ENCODE results near the gene SPDYE6.
A peak's percentile ranks its signal among the peaks of the same experiment; 100 is the strongest.

Gene SPDYE6

GRCh38 chr7:102395873-102396709 lies 39.8 kb upstream of the SPDYE6 start, which contains the start of gene PRKRIP1:
PRKRIP1 (plus strand) TSS chr7:102396363; CDS start chr7:102396412, 49 bp downstream.
- DNase-seq (ENCODE audit: low read depth, low spot score) = peak; percentile 93
- TF ChIP-seq, protein P1, sequence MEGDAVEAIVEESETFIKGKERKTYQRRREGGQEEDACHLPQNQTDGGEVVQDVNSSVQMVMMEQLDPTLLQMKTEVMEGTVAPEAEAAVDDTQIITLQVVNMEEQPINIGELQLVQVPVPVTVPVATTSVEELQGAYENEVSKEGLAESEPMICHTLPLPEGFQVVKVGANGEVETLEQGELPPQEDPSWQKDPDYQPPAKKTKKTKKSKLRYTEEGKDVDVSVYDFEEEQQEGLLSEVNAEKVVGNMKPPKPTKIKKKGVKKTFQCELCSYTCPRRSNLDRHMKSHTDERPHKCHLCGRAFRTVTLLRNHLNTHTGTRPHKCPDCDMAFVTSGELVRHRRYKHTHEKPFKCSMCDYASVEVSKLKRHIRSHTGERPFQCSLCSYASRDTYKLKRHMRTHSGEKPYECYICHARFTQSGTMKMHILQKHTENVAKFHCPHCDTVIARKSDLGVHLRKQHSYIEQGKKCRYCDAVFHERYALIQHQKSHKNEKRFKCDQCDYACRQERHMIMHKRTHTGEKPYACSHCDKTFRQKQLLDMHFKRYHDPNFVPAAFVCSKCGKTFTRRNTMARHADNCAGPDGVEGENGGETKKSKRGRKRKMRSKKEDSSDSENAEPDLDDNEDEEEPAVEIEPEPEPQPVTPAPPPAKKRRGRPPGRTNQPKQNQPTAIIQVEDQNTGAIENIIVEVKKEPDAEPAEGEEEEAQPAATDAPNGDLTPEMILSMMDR (IDR thresholded peaks at IDR 0.05; ENCODE audit: low read depth, low read length) = no peak
- H3K4me3 ChIP-seq (ENCODE audit: low read depth, low read length) = peak within 1 kb of the TSS; percentile 98
- in situ Hi-C loops (cut with HindIII; ENCODE audit: low sequenced_read_pairs) = no loop called here

GRCh38 chr7:102395592-102395872 lies 39.3 kb upstream of the SPDYE6 start:
- TF ChIP-seq, protein P1 (IDR thresholded peaks at IDR 0.05; ENCODE audit: low read depth, low read length) = no peak
- in situ Hi-C loops (cut with HindIII; ENCODE audit: low sequenced_read_pairs) = no loop called here
- peak; percentile 20 for DNase-seq (ENCODE audit: low read depth, low spot score)
- H3K4me3 ChIP-seq (ENCODE audit: low read depth, low read length) = peak overlapping the region; percentile 98

GRCh38 chr7:102393467-102393866 lies 37.2 kb upstream of the SPDYE6 start:
- TF ChIP-seq, protein P1 (IDR thresholded peaks at IDR 0.05; ENCODE audit: low read depth, low read length) = no peak
- H3K4me3 ChIP-seq (ENCODE audit: low read depth, low read length) = no peak overlapping the region
- in situ Hi-C loops (cut with HindIII; ENCODE audit: low sequenced_read_pairs) = no loop called here
- DNase-seq (ENCODE audit: low read depth, low spot score) = no peak

- DNase-seq (ENCODE audit: low read depth, low spot score) = no peak
- H3K4me3 ChIP-seq (ENCODE audit: low read depth, low read length) = no peak overlapping the region
- in situ Hi-C loops (cut with HindIII; ENCODE audit: low sequenced_read_pairs) = no loop called here
- TF ChIP-seq, protein P1 (IDR thresholded peaks at IDR 0.05; ENCODE audit: low read depth, low read length) = no peak
These were observed 36.1 kb upstream of the SPDYE6 start for GRCh38 chr7:102392330-102392729.

- in situ Hi-C loops (cut with HindIII; ENCODE audit: low sequenced_read_pairs) = no loop called here
- DNase-seq (ENCODE audit: low read depth, low spot score) = peak; percentile 72
- TF ChIP-seq, protein P1 (IDR thresholded peaks at IDR 0.05; ENCODE audit: low read depth, low read length) = peak; percentile 91
- H3K4me3 ChIP-seq (ENCODE audit: low read depth, low read length) = no peak overlapping the region
These were observed 34.6 kb upstream of the SPDYE6 start for GRCh38 chr7:102390697-102391484.

- TF ChIP-seq, protein P1 (IDR thresholded peaks at IDR 0.05; ENCODE audit: low read depth, low read length) = no peak
- in situ Hi-C loops (cut with HindIII; ENCODE audit: low sequenced_read_pairs) = no loop called here
- DNase-seq (ENCODE audit: low read depth, low spot score) = no peak
- H3K4me3 ChIP-seq (ENCODE audit: low read depth, low read length) = no peak overlapping the region
These were observed 33.6 kb upstream of the SPDYE6 start for GRCh38 chr7:102389810-102390209.
